HG02970 (cell line): ENCODE measurements around the gene TMEM255B.
"Not testable (repeated sequence)": the region's sequence is repeated elsewhere in the genome, so short reads cannot be mapped to it uniquely, and the experiment has no call there.

ENCODE experiments used
- ATAC-seq: cut with Tn5 transposase; IDR thresholded peaks from one replicate; pipeline ENCODE4 v1.9.1; 2021; ENCODE audit warnings: mild to moderate bottlenecking, moderate library complexity, moderate number of reproducible peaks; ENCODE audit not compliant: unreplicated experiment, low FRiP score

The TMEM255B gene

GRCh38 chr13:113748101-113748861 is 10.7 kb upstream of the TMEM255B start:
- no peak for ATAC-seq

DNA sequence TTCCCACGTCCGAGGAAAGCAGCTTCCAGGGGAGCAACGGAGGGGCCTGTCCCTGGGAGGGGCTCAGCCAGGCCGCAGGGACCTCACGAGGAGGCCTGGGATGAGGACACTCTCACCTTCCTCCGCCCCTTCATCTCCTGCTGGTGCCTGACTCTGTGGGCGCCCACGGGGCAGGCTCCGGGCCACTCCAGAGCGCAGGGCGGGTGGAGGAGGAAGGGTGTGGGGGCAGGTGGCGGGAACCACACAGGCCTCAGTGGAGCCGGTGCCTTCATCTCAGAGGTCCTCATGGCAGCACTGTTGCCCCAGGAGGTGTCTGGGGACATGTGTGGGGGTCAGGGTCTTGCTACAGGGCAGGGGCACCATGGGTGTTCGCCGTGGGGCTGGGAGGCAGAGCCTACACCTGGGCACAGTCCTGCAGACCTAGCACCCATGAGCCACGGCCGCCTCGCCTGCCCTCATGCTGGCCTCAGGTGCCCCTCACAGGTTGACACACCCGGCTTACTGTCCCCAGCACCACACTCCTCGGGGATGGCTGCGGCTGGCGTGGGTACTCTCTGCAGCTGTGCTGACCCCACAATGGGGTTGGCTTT is 10.1 kb upstream of the TMEM255B start:
- no peak for ATAC-seq

DNA sequence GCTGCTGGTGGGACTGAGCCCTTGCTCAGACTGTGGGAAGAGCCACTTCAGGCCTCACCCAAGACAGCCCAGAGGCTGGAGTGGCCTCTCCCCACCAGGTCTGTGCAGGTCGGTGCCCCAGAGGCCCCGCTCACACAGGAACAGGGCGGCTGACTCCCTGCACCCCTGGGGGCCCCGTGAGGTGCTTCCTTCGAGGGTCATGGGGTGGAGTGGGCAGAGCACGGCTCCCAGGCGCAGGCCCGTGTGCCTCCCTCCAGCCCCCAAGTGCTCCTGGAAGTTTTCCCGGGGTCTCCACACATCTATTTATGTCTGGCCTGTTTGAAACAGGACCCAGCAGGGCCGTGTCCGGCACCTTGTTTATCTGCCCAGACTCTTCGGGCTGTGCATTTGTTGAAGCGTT is 9.5 kb upstream of the TMEM255B start:
- no peak for ATAC-seq

- no peak for ATAC-seq
Measured at GRCh38 chr13:113749967-113750366, 9.1 kb upstream of the TMEM255B start.

GRCh38 chr13:113750554-113751399 is 8.2 kb upstream of the TMEM255B start:
- ATAC-seq, result no peak

GRCh38 chr13:113751491-113751890 is 7.5 kb upstream of the TMEM255B start:
- ATAC-seq, result no peak

DNA sequence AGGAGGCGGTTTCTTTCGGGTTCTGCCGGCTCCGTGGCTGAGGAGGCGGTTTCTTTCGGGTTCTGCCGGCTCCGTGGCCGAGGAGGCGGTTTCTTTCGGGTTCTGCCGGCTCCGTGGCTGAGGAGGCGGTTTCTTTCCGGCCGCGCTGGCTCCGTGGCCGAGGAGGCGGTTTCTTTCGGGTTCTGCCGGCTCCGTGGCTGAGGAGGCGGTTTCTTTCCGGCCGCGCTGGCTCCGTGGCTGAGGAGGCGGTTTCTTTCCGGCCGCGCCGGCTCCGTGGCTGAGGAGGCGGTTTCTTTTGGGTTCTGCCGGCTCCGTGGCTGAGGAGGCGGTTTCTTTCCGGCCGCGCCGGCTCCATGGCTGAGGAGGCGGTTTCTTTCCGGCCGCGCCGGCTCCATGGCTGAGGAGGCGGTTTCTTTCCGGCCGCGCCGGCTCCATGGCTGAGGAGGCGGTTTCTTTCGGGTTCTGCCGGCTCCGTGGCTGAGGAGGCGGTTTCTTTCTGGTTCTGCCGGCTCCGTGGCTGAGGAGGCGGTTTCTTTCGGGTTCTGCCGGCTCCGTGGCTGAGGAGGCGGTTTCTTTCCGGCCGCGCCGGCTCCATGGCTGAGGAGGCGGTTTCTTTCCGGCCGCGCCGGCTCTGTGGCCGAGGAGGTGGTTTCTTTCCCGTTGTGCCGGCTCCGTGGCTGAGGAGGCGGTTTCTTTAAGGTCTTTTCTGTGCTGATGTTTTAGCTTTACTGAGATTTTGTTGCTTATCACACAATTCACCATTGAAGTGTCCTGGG is 6.6 kb upstream of the TMEM255B start:
- ATAC-seq, result not testable (repeated sequence)

DNA sequence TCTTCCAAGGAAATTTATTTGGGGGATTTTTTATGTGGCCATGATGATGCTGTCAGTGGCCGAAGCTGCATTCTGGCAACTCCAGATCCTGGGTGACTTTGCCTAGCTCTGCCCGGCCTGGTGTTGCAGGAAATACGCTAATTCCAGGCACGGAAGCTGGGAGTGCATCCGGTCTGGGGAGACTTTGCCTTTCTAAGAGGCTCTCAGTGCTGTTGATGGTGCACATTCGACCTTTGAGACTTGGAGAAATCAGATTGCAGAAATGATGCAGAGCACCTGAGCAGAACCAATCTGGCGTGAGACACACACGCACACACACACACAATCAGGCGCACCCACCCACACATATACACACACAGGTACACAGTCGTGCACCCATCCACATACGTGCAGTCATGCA is 5.9 kb upstream of the TMEM255B start:
- no peak for ATAC-seq

DNA sequence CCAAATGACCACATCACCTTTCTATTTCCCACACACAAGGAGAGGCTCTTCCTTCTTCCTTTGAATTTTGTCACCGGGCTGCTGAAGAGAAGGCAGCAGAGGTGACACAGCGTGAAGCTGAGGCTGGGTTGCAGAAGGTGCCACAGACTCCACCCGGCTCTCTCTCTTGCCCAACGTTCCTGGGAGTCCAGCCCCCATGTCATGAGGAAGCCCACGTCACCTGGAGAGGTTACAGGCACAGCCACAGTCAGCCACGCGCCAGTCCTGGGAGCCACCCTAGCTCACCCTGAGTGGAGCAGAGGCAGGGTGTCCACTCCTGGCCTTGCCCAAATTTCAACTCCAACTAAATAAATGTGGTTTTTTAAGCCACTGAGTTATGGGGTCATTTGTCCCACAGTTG is 4.8 kb upstream of the TMEM255B start:
- ATAC-seq, result no peak

DNA sequence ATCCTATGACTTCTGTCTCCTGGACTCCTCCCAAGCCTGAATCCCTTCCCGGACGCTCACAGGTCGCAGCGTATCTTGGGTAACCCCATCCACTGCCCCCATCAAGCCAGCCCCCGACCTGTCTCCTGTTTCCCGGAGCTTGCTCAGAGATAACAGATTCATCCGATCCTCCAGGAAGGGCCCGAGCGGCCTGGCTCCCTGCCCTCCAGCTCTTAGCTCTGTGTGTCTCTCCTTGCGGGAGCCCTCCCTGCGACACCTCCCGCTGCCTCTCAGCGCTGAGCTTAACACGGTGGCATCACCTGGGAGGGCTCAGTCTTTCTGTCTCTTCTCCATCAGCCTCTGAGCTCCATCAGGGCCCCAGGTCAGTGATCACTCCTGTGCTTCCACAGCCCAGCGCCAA is 4.3 kb upstream of the TMEM255B start:
- no peak for ATAC-seq

- ATAC-seq, result no peak
Measured at GRCh38 chr13:113756441-113757097, 2.5 kb upstream of the TMEM255B start.

DNA sequence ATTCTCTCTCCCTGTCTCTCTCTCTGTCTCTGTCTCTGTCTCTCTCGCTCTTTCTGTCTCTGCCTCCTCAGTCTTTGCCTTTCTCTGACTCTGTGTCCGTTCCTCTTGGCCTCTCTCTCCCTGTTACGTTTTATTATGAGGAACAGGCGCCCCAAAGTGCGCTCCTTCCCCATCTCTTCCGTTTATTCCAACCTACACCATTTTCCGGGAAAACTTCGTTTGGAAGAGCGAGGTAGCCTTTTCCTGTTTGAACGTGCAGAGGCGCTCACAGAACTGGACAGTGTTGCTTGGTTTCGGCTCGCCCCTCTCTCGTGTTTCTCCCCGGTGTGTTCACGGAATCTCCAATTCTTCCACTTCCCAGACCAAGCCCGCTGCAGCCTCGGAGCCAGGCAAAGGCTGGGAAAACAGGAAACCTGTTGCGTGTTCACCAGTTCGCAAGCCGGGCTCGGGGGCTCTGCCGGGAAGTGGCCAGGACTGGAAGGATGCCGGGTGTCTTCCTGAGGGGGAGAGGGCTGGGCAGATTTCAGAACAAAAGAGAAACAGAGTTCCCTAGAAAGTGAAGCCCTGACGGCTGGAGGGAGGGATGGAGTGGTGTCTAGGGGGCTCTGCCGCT is 605 bp downstream of the TMEM255B start:
- ATAC-seq, result no peak

GRCh38 chr13:113761136-113761535 is 2.1 kb downstream of the TMEM255B start:
- no peak for ATAC-seq

DNA sequence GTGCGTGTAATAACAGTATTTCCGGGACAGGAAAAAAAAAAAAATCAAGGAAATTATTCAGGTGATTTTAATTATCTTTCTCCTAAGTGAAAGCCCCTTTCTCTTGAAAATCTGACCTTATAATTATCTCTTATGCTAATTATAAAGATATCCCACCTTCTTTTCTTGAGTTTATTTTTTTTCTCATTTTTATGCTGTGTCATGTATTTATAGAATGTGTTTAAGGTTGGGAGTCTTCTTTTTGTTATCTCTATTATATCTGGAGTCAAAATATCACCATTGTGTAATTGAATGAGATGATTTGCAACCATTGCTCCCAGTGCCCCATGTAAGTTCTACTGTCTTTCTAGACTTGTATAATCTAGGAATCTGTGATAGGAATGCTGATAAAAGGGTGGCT is 3.0 kb downstream of the TMEM255B start:
- ATAC-seq, result no peak

- ATAC-seq, result no peak
Measured at GRCh38 chr13:113762538-113762937, 3.5 kb downstream of the TMEM255B start.

- no peak for ATAC-seq
Measured at GRCh38 chr13:113763254-113763653, 4.2 kb downstream of the TMEM255B start.

GRCh38 chr13:113763961-113764792 is 5.2 kb downstream of the TMEM255B start:
- no peak for ATAC-seq

- no peak for ATAC-seq
Measured at GRCh38 chr13:113764793-113765563, 6.0 kb downstream of the TMEM255B start.
